GM23338 (cell line): ENCODE data around the gene MITF.

Source experiments
- CREB1 ChIP-seq: fragments of 250-450 bp; sonication (Bioruptor Pico); IDR thresholded peaks from 2 replicates; pipeline ENCODE4 v1.5.0; 2020; ENCODE audit warnings: low read depth, mild to moderate bottlenecking, moderate library complexity
- EZH2 ChIP-seq: fragments of 200-600 bp; sonication (generic); IDR thresholded peaks from one replicate; pipeline ENCODE4 v1.8.0; 2017; ENCODE audit warnings: antibody characterized with exemption, mild to moderate bottlenecking, low read depth; ENCODE audit not compliant: unreplicated experiment
- EZH2phosphoT487 ChIP-seq: fragments of 200-600 bp; sonication (generic); IDR thresholded peaks from one replicate; pipeline ENCODE4 v1.8.1; 2018; ENCODE audit warnings: antibody characterized with exemption; ENCODE audit not compliant: unreplicated experiment
- JUNB ChIP-seq: IDR thresholded peaks from one replicate; pipeline ENCODE4 v1.6.1; 2016; ENCODE audit warnings: antibody characterized with exemption; ENCODE audit not compliant: unreplicated experiment
- NANOG ChIP-seq: IDR thresholded peaks from 2 replicates; pipeline ENCODE4 v1.6.1; 2016; ENCODE audit warnings: antibody characterized with exemption, borderline replicate concordance
- POLR2AphosphoS5 ChIP-seq: IDR thresholded peaks from 2 replicates; pipeline ENCODE4 v1.6.1; 2016; ENCODE audit warnings: antibody characterized with exemption, low read depth
- STAT1 ChIP-seq: IDR thresholded peaks from one replicate; pipeline ENCODE4 v1.6.1; 2016; ENCODE audit warnings: antibody characterized with exemption; ENCODE audit not compliant: unreplicated experiment
- TF ChIP-seq, protein P1 (sequence below), 2 experiments: fragments of 200-600 bp in 1 of 2; sonication (generic) in 1 of 2; conservative IDR thresholded peaks; 2 replicates each; pipeline versions ENCODE4 v1.5.1 to v1.6.1; 2016 to 2017; ENCODE audit warnings: antibody characterized with exemption in 2 of 2, low read depth in 2 of 2, mild to moderate bottlenecking in 2 of 2, moderate library complexity in 1 of 2
- TF ChIP-seq, protein P2 (sequence below): IDR thresholded peaks from one replicate; pipeline ENCODE4 v1.6.1; 2018; ENCODE audit warnings: antibody characterized with exemption; ENCODE audit not compliant: unreplicated experiment

DNA sequence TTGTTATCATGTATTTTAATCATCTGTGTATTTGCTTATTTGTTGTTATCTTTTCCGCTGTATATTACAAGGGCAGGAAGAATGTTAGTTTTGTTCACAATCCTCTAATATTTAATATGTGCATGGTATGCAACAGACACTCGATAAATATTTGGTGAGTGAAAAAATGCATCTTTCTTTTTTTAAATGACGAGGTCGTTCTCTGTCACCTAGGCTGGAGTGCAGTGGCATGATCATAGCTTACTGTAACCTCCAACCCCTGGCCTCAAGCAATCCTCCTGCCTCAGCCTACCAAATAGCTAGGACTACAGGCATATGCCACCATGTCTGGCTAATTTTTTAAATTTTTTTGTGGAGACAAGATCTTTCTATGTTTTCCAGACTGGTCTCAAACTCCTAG, 66.2 kb downstream of the MITF start:
- TF ChIP-seq, protein P1, sequence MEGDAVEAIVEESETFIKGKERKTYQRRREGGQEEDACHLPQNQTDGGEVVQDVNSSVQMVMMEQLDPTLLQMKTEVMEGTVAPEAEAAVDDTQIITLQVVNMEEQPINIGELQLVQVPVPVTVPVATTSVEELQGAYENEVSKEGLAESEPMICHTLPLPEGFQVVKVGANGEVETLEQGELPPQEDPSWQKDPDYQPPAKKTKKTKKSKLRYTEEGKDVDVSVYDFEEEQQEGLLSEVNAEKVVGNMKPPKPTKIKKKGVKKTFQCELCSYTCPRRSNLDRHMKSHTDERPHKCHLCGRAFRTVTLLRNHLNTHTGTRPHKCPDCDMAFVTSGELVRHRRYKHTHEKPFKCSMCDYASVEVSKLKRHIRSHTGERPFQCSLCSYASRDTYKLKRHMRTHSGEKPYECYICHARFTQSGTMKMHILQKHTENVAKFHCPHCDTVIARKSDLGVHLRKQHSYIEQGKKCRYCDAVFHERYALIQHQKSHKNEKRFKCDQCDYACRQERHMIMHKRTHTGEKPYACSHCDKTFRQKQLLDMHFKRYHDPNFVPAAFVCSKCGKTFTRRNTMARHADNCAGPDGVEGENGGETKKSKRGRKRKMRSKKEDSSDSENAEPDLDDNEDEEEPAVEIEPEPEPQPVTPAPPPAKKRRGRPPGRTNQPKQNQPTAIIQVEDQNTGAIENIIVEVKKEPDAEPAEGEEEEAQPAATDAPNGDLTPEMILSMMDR (conservative IDR thresholded peaks at IDR 0.05; ENCODE audit: low read depth in 2 of 2): no peak
- TF ChIP-seq, protein P2, sequence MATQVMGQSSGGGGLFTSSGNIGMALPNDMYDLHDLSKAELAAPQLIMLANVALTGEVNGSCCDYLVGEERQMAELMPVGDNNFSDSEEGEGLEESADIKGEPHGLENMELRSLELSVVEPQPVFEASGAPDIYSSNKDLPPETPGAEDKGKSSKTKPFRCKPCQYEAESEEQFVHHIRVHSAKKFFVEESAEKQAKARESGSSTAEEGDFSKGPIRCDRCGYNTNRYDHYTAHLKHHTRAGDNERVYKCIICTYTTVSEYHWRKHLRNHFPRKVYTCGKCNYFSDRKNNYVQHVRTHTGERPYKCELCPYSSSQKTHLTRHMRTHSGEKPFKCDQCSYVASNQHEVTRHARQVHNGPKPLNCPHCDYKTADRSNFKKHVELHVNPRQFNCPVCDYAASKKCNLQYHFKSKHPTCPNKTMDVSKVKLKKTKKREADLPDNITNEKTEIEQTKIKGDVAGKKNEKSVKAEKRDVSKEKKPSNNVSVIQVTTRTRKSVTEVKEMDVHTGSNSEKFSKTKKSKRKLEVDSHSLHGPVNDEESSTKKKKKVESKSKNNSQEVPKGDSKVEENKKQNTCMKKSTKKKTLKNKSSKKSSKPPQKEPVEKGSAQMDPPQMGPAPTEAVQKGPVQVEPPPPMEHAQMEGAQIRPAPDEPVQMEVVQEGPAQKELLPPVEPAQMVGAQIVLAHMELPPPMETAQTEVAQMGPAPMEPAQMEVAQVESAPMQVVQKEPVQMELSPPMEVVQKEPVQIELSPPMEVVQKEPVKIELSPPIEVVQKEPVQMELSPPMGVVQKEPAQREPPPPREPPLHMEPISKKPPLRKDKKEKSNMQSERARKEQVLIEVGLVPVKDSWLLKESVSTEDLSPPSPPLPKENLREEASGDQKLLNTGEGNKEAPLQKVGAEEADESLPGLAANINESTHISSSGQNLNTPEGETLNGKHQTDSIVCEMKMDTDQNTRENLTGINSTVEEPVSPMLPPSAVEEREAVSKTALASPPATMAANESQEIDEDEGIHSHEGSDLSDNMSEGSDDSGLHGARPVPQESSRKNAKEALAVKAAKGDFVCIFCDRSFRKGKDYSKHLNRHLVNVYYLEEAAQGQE: no peak
- TF ChIP-seq JUNB (no peak), EZH2 (no peak), POLR2AphosphoS5 (no peak), CREB1 (CRISPR knock-in tag) (no peak), NANOG (no peak), EZH2phosphoT487 (no peak), STAT1 (no peak)
